Measurements from ENCODE around the gene KDM2B.
A peak's percentile ranks its signal among the peaks of the same experiment; 100 is the strongest.
"Not testable (repeated sequence)": the region's sequence is repeated elsewhere in the genome, so short reads cannot be mapped to it uniquely, and the experiment has no call there.

Gene KDM2B

GRCh38 chr12:121583334-121583661 lies 2.5 kb upstream of the KDM2B start:
- not testable (repeated sequence) for ATAC-seq

- ATAC-seq, result no peak
Measured at GRCh38 chr12:121582583-121583333, 1.9 kb upstream of the KDM2B start.

- ATAC-seq, result peak in 1 of 2 donors; percentile 18
Measured at GRCh38 chr12:121581686-121582429, 1.0 kb upstream of the KDM2B start.

GRCh38 chr12:121579981-121580868 lies 598 bp downstream of the KDM2B start:
- peak; percentile 53 to 61 for ATAC-seq

- ATAC-seq, result peak in 1 of 2 donors; percentile 15
Measured at GRCh38 chr12:121579190-121579791, 1.5 kb downstream of the KDM2B start.

GRCh38 chr12:121578230-121579189 lies 2.3 kb downstream of the KDM2B start:
- ATAC-seq, result peak in 1 of 2 donors; percentile 2

- ATAC-seq, result no peak
Measured at GRCh38 chr12:121577443-121578180, 3.2 kb downstream of the KDM2B start.

- ATAC-seq, result no peak
Measured at GRCh38 chr12:121576851-121577391, 3.9 kb downstream of the KDM2B start.

GRCh38 chr12:121575952-121576625 lies 4.7 kb downstream of the KDM2B start:
- no peak for ATAC-seq

GRCh38 chr12:121575051-121575450 lies 5.8 kb downstream of the KDM2B start:
- ATAC-seq, result no peak

GRCh38 chr12:121574025-121574424 lies 6.8 kb downstream of the KDM2B start:
- ATAC-seq, result no peak

GRCh38 chr12:121571920-121572319 lies 8.9 kb downstream of the KDM2B start:
- ATAC-seq, result no peak

- ATAC-seq, result no peak
Measured at GRCh38 chr12:121570467-121571283, 10.1 kb downstream of the KDM2B start.

GRCh38 chr12:121568971-121569751 lies 11.7 kb downstream of the KDM2B start:
- ATAC-seq, result no peak

- no peak for ATAC-seq
Measured at GRCh38 chr12:121568518-121568917, 12.3 kb downstream of the KDM2B start.

GRCh38 chr12:121565076-121565475 lies 15.7 kb downstream of the KDM2B start:
- ATAC-seq, result no peak

- no peak for ATAC-seq
Measured at GRCh38 chr12:121562488-121562887, 18.3 kb downstream of the KDM2B start.

GRCh38 chr12:121561009-121561395 lies 19.8 kb downstream of the KDM2B start:
- no peak for ATAC-seq
